Right lobe of liver (tissue), 6 donors: ENCODE data around the gene PRAMEF17. TPM values are rescaled to one million over a fixed set of nuclear protein-coding genes. Genes with fewer than 3 reads are reported as not detected.
A peak's percentile ranks its signal among the peaks of the same experiment; 100 is the strongest.
"Not testable (repeated sequence)": the region's sequence is repeated elsewhere in the genome, so short reads cannot be mapped to it uniquely, and the experiment has no call there.

ENCODE experiments used
- ATAC-seq, 4 donors: fragments of 200-7000 bp; cut with Tn5 transposase; one replicate each; pipeline ENCODE4 v1.9.1; 2020; ENCODE audit warnings: mild to moderate bottlenecking in 4 of 4, moderate library complexity in 4 of 4
- DNase-seq, 3 donors: peaks; one replicate each; pipeline ENCODE4 v3.0.0-alpha.2; 2020
- H3K27ac ChIP-seq, 3 donors: fragments of 200-600 bp; one replicate each; pipeline ENCODE4 v1.8.0; 2022
- H3K27me3 ChIP-seq, 2 donors: fragments of 200-600 bp; one replicate each; pipeline ENCODE4 v1.8.0; 2022
- H3K36me3 ChIP-seq, 4 donors: fragments of 200-600 bp; sonication (generic) in 1 of 4; one replicate each; pipeline versions ENCODE4 v1.5.1 to v1.8.0; 2017 to 2022; ENCODE audit warnings: control low read depth in 1 of 4
- H3K4me1 ChIP-seq, 4 donors: fragments of 200-600 bp; sonication (generic) in 1 of 4; one replicate each; pipeline versions ENCODE4 v1.5.1 to v1.8.0; 2017 to 2022; ENCODE audit warnings: control low read depth in 1 of 4
- H3K4me3 ChIP-seq, 3 donors: fragments of 200-600 bp; one replicate each; pipeline ENCODE4 v1.8.0; 2022
- H3K9me3 ChIP-seq, 4 donors: fragments of 200-600 bp; sonication (generic) in 1 of 4; one replicate each; pipeline versions ENCODE4 v1.5.1 to v1.8.0; 2017 to 2022; ENCODE audit warnings: control low read depth in 1 of 4
- CTCF ChIP-seq, 4 donors: fragments of 200-600 bp in 3 of 4; fragments of 450-650 bp in 1 of 4; IDR thresholded peaks; one replicate each; pipeline versions ENCODE4 v1.5.1 to v1.8.0; 2016 to 2022; ENCODE audit warnings: antibody characterized with exemption in 4 of 4, mild to moderate bottlenecking in 2 of 4
- POLR2A ChIP-seq: fragments of 450-650 bp; IDR thresholded peaks from one replicate; pipeline ENCODE4 v1.6.1; 2017; ENCODE audit warnings: antibody characterized with exemption, mild to moderate bottlenecking
- WGBS: methylation state at CpG from one replicate; pipeline ENCODE4 v1.1.6; 2018; ENCODE audit warnings: low coverage, low lambda C conversion rate; ENCODE audit not compliant: insufficient coverage; ENCODE audit errors: missing lambda C conversion rate; 5-methylcytosine and 5-hydroxymethylcytosine counted together
- intact Hi-C, 2 donors: fragments of 100-400 bp; cut with DNase I; formaldehyde crosslinking; loops; one replicate each; pipeline versions ENCODE4 v1.11.2 to v1.14.1; 2022
- total RNA-seq, 6 experiments: library from RNA; depleted of rRNA in 2 of 6; stranded (reverse); fragments of >200 nt in 2 of 6; fragmentation: NEBNext Ultra II Directional in 3 of 6; extraction: Animal tissue kit (Norgen Biotek cat#: 25700) in 3 of 6; gene quantifications; one replicate each; pipeline versions ENCODE4 v1.1.0 to v1.2.4, GENCODE V29; 2016 to 2023
- donor health status: DM: no; HTN: yes; CAD: no.
- donor health status: DM: no; HTN: no; CAD: no.
- donor health status: DM: no; HTN: no; CAD: no.
- donor health status: DM: no; HTN: yes; CAD: no.
- donor health status: DM: no; HTN: yes; CAD: no.

Gene PRAMEF17
- total RNA-seq, 6 experiments from 2014 or later: not detected

DNA sequence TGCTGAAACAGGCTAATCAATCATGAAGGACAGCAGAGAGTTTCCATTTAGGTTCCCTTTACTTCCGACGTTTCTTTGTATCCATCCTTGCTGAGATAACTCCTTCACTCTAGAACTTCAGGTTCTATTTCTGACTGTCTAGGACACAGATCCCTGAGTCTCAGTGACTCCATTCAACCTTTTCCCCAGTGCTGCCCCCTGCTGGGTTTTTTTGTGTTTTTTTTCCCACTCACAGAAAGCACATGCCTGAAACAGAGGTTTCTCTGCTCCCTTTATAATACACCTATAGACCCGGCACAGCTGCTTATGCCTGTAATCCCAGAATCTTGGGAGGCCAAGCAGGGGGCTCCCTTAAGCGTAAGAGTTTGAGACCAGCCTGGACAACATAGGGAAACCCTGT lies 20.9 kb upstream of the PRAMEF17 start:
- H3K27ac ChIP-seq, intact Hi-C loops, H3K36me3 ChIP-seq, DNase-seq, H3K4me1 ChIP-seq, H3K9me3 ChIP-seq, H3K27me3 ChIP-seq, H3K4me3 ChIP-seq: not testable (repeated sequence)
- 47% methylated on average over 3 of the region's 4 CpGs for WGBS
- peak in 3 of 4 donors; percentile 22 to 47 (median 47) for ATAC-seq
- TF ChIP-seq CTCF (IDR thresholded peaks at IDR 0.05): peak in 3 of 4 donors; percentile 12 to 39 (median 27)

DNA sequence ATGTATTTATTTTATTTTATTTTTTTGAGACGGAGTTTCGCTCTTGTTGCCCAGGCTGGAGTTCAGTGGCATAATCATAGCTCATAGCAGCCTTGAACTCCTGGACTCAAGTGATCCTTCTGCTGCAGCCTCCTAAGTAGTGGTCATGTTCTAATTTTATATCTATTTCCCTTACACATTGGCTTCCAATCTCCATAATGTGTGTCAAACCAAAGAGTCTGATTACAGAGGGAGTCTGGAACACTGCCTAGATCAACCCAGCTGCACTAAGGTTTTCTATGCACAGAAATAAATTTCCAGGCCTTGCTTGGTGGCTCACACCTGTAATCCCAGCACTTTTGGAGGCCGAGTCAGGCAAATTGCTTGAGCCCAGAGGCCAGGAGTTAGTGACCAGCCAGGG lies 10.4 kb upstream of the PRAMEF17 start:
- peak in 2 of 4 donors; percentile 49 to 64 for ATAC-seq
- H3K4me1 ChIP-seq, intact Hi-C loops, H3K9me3 ChIP-seq, H3K27ac ChIP-seq, H3K36me3 ChIP-seq, H3K27me3 ChIP-seq, DNase-seq, H3K4me3 ChIP-seq: not testable (repeated sequence)
- 79% methylated on average over 2 of the region's 3 CpGs for WGBS

GRCh38 chr1:13380380-13380779 lies 9.1 kb upstream of the PRAMEF17 start:
- H3K4me1 ChIP-seq, DNase-seq, H3K27ac ChIP-seq, intact Hi-C loops, H3K27me3 ChIP-seq, H3K9me3 ChIP-seq, H3K4me3 ChIP-seq, H3K36me3 ChIP-seq, ATAC-seq: not testable (repeated sequence)
- WGBS: 90% methylated on average over 3 of the region's 3 CpGs

DNA sequence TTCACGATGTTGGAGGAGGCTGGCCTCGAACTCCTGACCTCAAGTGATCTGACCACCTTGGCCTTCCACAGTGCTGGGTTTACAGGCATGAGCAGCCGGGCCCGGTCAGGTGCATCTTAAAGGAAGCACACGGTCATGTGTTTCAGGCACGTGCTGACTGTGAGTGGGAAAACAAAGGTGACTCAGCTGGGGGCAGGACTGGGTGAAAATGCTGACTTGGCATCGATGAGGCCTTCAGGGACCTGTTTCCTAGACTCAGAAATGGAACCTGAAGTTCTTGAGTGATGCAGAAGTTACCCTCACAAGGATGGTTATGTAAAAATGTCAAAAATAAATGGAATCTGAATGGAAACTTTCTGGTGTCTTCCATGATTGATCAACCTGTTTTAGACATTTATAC lies 3.6 kb downstream of the PRAMEF17 start:
- DNase-seq, H3K27me3 ChIP-seq, H3K9me3 ChIP-seq, intact Hi-C loops, H3K27ac ChIP-seq, H3K36me3 ChIP-seq, H3K4me1 ChIP-seq, H3K4me3 ChIP-seq, ATAC-seq: not testable (repeated sequence)
- 46% methylated on average over 7 of the region's 7 CpGs for WGBS

DNA sequence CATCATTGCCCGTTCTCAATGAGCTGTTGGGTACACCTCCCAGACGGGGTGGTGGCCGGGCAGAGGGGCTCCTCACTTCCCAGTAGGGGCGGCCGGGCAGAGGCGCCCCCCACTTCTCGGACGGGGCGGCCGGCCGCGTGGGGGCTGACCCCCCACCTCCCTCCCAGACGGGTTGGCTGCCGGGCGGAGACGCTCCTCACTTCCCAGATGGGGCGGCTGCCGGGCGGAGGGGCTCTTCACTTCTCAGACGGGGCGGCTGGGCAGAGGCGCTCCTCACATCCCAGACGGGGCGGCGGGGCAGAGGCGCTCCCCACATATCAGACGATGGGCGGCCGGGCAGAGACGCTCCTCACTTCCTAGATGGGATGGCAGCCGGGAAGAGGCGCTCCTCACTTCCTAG lies 5.3 kb downstream of the PRAMEF17 start:
- intact Hi-C loops, ATAC-seq: not testable (repeated sequence)

DNA sequence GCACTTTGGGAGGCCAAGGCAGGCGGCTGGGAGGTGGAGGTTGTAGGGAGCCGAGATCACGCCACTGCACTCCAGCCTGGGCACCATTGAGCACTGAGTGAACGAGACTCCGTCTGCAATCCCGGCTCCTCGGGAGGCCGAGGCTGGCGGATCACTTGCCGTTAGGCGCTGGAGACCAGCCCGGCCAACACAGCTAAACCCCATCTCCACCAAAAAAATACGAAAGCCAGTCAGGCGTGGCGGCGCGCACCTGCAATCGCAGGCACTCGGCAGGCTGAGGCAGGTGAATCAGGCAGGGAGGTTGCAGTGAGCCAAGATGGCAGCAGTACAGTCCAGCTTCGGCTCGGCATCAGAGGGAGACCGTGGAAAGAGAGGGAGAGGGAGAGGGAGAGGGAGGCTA lies 5.9 kb downstream of the PRAMEF17 start:
- H3K36me3 ChIP-seq, H3K27ac ChIP-seq, H3K27me3 ChIP-seq, H3K4me3 ChIP-seq, intact Hi-C loops, ATAC-seq, H3K4me1 ChIP-seq, DNase-seq, H3K9me3 ChIP-seq: not testable (repeated sequence)
- WGBS: 93% methylated on average over 10 of the region's 22 CpGs

More for the DNA sequence above, 5.3 kb downstream of the PRAMEF17 start:
- not testable (repeated sequence) for H3K36me3 ChIP-seq, H3K27me3 ChIP-seq, DNase-seq, H3K27ac ChIP-seq, H3K4me3 ChIP-seq, H3K9me3 ChIP-seq, H3K4me1 ChIP-seq
- 58% methylated on average over 4 of the region's 32 CpGs for WGBS

DNA sequence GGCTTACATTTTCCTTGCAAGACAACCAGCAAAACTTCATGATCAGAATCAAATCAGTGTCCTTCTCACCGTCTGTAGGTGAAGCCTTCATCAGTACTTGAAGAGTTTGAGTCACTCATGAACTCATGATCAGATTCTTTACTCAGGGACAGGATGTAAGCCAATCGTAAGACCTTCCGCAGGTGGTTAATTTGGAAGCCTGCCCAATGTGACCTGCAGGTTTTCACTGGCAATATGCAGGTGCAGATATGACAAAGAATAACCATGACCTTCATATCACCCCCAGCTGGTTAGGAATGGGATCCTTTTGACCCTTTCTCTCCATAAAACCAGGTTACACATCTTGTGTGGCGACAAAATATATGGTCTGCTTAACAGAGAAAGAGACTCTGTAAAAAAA lies 18.4 kb downstream of the PRAMEF17 start:
- Histone ChIP-seq H3K27ac (no peak overlapping the region), H3K4me3 (no peak overlapping the region), H3K9me3 (no peaks in the 10 kb centered on the region), H3K4me1 (no peaks in the 10 kb centered on the region), H3K27me3 (no peaks in the 10 kb centered on the region), H3K36me3 (no peaks in the 10 kb centered on the region)
- intact Hi-C loops: no loop called here
- 74% methylated on average over 4 of the region's 4 CpGs for WGBS
- DNase-seq: no peak
- TF ChIP-seq POLR2A (no peak), CTCF (IDR thresholded peaks at IDR 0.05) (no peak)
- ATAC-seq: no peak

DNA sequence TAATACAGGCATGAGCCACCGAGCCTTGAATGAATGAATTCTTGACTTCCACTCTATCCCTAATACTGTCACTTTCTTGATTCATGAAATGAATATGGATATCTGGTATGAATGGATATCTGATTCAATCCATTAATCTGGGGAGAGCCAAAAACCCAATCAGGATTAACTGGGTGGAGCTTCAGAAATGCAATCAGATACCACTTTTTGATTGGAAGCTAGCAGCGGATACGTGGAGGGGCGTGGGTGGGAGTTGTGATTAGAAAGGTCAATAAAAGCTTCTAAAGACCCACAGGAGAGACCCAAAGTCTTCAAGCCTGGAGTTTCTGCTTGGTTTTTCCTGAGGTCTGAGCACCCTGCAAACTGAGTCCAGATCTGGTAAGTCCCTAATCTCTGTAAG lies 20.7 kb downstream of the PRAMEF17 start, which contains the start of gene PRAMEF20:
Gene PRAMEF20 (plus strand): TSS at position 301 of the 400 bp plus-strand sequence. CDS start 5,905 bp downstream, outside the sequence.
- intact Hi-C loops, H3K27ac ChIP-seq, H3K4me3 ChIP-seq, H3K36me3 ChIP-seq, H3K27me3 ChIP-seq, H3K9me3 ChIP-seq, DNase-seq, H3K4me1 ChIP-seq, ATAC-seq: not testable (repeated sequence)
- WGBS: 50% methylated on average over 4 of the region's 4 CpGs
